ENCODE results near the gene UGT1A3.

UGT1A3 gene

GRCh38 chr2:233760043-233760442 is 31.2 kb downstream of the UGT1A3 start, which contains the start of gene UGT1A1:
UGT1A1 (plus strand) TSS chr2:233760270; CDS start chr2:233760288, 18 bp downstream.
- no peak for DNase-seq

GRCh38 chr2:233761040-233761769 is 32.4 kb downstream of the UGT1A3 start:
- no peak for DNase-seq

GRCh38 chr2:233764264-233764663 is 35.4 kb downstream of the UGT1A3 start:
- DNase-seq, result no peak

- DNase-seq, result no peak
These were observed 35.9 kb downstream of the UGT1A3 start for GRCh38 chr2:233764761-233765160.

- no peak for DNase-seq
These were observed 37.6 kb downstream of the UGT1A3 start for GRCh38 chr2:233766416-233766815.

GRCh38 chr2:233768076-233768475 is 39.2 kb downstream of the UGT1A3 start:
- DNase-seq, result peak in 1 of 3 experiments; percentile 8

GRCh38 chr2:233769260-233769659 is 40.4 kb downstream of the UGT1A3 start:
- DNase-seq, result no peak

GRCh38 chr2:233772153-233772552 is 43.3 kb downstream of the UGT1A3 start:
- no peak for DNase-seq

- DNase-seq, result no peak
These were observed 43.7 kb downstream of the UGT1A3 start for GRCh38 chr2:233772583-233772982.

- no peak for DNase-seq
These were observed 45.0 kb downstream of the UGT1A3 start for GRCh38 chr2:233773854-233774253.

GRCh38 chr2:233775414-233775813 is 46.6 kb downstream of the UGT1A3 start:
- no peak for DNase-seq

GRCh38 chr2:233778030-233778429 is 49.2 kb downstream of the UGT1A3 start, which contains the start of gene MROH2A:
MROH2A (plus strand) TSS chr2:233778330; CDS start chr2:233779359, 1,029 bp downstream.
- no peak for DNase-seq

- no peak for DNase-seq
These were observed 50.9 kb downstream of the UGT1A3 start for GRCh38 chr2:233779722-233780121.

GRCh38 chr2:233780771-233781170 is 51.9 kb downstream of the UGT1A3 start:
- no peak for DNase-seq

- no peak for DNase-seq
These were observed 60.7 kb downstream of the UGT1A3 start for GRCh38 chr2:233789554-233789953.

- no peak for DNase-seq
These were observed 62.5 kb downstream of the UGT1A3 start for GRCh38 chr2:233791151-233791882.

- no peak for DNase-seq
These were observed 63.1 kb downstream of the UGT1A3 start for GRCh38 chr2:233791883-233792329.

- no peak for DNase-seq
These were observed 63.9 kb downstream of the UGT1A3 start for GRCh38 chr2:233792720-233793119.

GRCh38 chr2:233793465-233794127 is 64.8 kb downstream of the UGT1A3 start:
- DNase-seq, result peak; percentile 2 to 59 (median 13)

- no peak for DNase-seq
These were observed 65.4 kb downstream of the UGT1A3 start for GRCh38 chr2:233794128-233794658.

- no peak for DNase-seq
These were observed 66.9 kb downstream of the UGT1A3 start for GRCh38 chr2:233795735-233796171.

- DNase-seq, result no peak
These were observed 67.4 kb downstream of the UGT1A3 start for GRCh38 chr2:233796254-233796653.
